HG03280 (cell line): Measurements from ENCODE around the gene ZEB1.
"Not testable (repeated sequence)": the region's sequence is repeated elsewhere in the genome, so short reads cannot be mapped to it uniquely, and the experiment has no call there.

Experiments
- ATAC-seq: cut with Tn5 transposase; IDR thresholded peaks from one replicate; pipeline ENCODE4 v1.9.1; 2021; ENCODE audit warnings: mild to moderate bottlenecking, moderate library complexity; ENCODE audit not compliant: unreplicated experiment

The ZEB1 gene

DNA sequence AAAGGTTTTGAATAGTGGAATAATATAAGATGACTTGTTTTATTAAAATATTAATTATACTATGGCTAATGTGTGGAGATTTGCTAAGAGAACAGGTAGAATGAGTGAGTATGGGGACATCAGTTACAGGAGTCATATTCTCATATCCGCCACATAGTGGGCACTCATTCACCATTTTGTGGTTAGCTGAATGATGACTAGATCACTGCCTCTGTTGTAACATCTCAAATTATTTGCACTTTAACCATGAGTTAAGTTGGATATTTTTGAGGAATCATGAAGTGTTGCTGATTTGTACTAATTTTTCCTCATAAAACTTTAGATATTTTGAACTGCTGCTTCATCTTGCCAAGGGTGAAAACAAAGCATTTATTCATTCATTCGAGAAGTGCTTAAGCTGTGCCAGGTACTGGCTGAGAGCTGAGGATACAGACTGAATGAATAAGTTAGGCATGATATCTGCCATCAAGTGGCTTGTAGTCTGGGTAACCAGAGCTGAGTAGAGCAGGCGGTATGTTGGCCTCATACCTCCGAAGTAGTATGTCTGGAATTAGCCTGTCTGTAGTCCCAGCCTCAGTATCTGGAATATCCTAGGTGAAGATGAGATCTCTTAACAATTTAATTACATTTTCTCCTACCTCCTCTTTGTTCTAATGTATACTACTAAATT, 100.5 kb downstream of the ZEB1 start:
- no peak for ATAC-seq

DNA sequence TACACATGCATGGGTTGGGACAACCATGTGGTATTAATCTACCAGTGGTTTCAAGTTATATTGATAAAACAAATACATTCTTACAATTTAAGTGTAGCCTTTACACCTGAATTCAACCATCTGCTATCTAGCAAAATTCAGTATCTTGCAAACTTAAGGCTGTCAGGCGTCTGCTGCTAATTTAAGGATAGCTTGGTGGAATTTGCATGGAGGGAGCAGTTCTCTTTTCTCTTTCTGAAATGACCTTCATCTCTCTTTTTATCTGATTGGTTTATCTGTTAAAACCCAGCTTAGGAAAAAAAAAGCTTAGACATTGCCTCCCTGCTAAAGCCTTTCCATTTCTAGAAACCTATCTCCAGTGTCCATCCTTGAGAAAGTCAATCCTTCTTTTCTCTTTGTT, 102.3 kb downstream of the ZEB1 start:
- no peak for ATAC-seq

DNA sequence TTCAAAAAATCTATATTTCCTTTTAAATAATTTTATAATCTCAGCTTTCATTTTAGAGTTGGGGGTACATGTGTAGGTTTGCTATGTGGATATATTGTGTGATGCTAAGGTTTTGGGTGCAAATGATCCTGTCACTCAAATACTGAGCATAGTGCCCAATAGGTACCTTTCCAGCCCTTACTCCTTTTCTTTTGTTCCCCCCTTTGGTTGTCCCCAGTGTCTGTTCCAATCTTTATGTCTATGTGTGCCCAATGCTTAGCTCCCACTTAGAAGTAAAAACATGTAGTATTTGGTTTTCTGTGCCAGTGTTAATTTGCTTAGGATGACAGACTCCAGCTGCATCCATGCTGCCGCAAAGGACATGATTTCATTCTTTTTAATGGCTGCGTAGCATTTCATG, 103.6 kb downstream of the ZEB1 start:
- no peak for ATAC-seq

DNA sequence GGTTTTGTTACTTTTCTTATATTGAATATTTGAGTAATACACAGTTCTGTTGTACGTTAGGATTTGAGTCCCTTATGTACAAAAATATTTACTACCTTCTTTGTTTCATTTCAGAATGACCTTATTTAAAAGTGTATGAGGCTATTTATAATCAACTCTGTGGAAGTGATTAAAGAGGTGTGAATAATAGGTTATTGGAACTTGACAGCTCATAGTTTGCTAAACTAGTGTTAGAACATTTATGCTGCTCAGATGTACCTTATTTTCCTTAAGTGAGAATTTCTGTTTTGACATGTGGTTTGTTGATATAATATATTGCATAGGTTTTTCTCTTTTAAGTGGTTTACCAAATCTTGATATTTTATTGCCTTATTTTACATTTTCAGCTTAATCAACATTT, 105.5 kb downstream of the ZEB1 start:
- no peak for ATAC-seq

DNA sequence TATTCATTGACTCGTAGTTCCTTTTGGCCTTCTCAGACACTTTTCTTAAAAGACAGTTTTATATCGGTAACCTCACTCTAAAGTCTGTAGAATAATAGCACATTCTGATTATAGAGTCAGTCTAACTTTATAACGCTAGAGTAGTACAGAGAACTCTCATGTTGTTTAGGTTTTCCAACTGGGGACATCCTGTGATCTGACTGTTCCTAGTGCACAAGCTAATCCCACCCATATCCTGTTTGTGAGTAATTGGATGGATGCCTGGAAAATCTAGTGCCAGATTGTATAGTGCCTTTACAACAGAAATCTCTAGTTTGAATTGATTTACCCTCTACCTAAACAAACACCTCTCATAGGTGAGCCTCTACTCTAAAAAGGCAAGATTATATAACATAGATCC, 107.4 kb downstream of the ZEB1 start:
- ATAC-seq, result no peak

DNA sequence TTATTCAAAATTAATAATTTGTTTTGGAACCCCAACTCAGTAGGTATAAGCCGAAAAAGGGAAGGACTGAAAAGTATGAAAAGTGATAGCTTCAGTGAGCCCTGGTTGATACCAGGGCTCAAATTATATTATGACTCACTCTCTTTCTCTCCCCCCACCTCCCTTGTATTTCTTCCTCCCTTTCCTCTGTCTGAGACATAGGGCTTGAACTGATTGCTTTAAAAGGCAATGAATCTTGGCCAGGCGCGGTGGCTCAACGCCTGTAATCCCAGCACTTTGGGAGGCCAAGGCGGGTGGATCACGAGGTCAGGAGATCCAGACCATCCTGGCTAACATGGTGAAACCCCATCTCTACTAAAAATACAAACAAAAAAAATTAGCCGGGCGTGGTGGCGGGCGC, 108.3 kb downstream of the ZEB1 start:
- not testable (repeated sequence) for ATAC-seq

DNA sequence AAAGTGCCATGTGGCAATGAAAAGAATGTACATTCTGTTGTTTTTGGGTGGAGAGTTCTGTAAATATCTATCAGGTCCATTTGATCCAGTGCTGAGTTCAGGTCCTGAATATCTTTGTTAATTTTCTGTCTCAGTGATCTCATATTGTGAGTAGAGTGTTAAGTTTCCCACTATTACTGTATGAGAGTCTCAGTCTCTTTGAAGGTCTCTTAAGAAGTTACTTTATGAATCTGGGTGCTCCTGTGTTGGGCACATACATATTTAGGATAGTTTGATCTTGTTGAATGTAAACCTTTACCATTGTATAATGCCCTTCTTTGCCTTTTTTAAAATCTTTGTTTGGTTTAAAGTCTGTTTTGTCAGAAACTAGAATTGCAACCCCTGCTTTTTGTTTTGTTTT, 109.5 kb downstream of the ZEB1 start:
- ATAC-seq, result not testable (repeated sequence)

DNA sequence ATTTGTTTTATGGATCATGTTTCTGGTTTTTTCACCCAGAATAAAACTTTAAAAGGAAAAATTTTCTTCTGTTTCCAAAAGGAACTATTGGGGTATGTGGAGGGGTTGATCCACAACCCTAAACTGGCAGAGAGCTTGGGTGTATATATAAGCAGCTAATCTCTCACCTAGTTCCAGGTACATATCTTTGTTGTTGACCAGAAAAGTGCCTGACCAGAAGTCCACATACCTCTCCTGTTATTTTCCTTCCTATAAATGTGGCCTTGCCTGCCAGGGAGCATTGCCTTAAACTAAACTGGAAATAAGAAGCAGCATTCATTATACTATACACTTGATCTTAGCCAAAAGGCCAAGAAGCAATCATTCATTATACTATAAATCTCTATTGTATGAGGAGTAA, 112.0 kb downstream of the ZEB1 start:
- no peak for ATAC-seq

DNA sequence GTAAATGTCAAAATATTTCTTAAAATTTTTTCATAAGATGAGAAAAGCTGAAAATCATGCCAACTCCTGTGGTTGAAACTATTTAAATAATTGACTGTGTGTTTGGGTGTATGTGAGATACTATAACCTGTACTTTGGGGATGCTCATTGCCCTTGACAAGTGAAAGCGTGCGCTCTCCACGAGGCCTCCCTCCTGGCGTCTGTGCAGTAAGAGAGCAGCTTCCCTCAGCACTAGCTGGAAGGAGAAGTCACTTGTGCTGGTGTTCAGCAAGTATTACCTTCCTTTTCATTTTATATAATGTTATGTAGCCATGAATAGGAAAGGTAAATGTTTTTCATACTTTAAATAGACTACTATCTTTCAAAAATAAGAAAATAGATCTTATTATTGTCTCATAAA, 118.9 kb downstream of the ZEB1 start:
- ATAC-seq, result no peak

DNA sequence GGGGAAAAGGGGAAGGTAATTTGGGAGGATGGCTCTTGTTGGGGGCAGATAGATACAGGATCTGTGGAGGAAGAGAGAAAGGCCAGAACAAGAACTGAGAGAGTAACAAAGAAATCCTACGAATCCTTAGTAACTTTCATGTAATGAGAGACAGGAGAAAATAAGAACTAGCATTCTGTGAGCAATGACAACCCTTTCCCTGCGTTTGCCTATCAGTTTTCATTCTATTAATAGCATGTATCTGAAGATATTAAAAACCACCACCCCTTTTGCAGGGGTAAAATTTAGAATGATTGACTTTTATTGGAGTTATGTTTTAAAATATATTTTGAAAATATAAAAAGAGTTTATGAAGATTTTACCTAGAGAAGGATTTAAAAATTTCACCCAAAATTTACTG, 132.8 kb downstream of the ZEB1 start:
- ATAC-seq, result no peak

DNA sequence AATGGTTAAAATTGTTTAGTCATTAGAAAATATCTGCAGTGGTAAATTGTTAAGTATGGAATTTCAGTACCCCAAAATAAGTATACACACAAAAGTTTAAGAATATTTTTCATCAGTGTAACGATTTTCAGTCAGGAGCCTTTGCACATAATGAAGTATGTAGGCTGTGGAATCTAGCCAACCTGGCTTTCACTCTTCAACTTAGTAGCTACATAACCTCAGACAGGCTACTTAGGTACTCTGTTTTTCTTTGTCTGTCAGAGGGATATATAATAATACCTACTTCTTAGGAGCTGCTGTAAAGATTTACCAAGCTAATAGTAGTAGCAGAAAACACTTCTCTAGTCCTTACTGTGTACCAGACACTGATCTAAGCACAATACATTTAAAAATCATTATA, 137.5 kb downstream of the ZEB1 start:
- no peak for ATAC-seq

DNA sequence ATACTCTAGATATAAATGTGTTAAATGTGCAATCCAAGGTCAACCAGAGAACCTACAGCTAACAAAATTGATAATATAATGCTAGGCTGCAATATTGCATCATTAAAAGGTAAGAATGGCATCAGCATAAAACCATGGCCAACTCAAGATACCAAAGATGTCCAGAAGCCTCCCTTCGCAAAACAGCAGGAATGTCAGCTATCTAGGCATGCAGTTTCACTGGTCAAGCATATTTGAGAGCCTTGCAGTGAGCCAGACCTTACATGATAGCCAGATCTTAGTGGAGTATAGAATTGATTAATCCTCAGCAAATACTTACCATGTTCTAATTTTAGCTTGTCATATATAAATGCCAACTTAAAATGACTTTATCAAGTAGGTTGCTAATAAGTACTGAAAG, 138.8 kb downstream of the ZEB1 start:
- no peak for ATAC-seq

DNA sequence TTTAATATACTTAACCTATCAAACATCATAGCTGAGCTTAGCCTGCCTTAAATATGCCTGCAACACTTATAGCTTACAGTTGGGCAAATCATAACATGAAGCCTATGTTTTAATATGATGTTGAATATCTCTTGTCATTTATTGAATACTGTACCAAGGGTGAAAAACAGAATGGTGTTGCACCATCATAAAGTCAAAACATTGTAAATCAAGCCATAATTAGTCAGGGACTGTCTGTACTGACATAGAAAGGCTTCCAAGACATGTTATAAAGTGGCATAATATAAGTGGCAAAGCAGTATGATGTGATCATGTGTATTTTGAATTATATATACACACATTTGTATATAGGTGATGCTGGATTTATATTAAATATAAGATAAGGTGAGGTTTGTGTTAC, 140.0 kb downstream of the ZEB1 start:
- no peak for ATAC-seq

DNA sequence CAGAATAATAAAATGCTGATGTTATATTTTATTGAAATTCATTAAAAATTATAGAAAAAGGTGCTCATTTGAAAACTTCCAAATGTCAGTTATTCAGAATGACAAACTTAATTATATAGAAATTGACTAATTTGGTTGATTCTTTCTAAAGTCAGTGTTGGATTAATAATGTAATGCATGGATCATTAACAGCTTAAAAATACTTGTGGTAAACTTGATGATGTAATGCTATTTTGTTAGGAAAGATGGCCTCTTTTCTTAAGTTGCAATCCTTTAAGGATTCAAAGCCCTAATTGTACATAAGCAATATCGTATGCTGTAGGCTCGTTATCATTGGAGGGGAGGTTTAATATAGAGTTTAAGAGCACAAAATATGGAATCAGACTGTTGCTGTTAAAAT, 141.2 kb downstream of the ZEB1 start:
- no peak for ATAC-seq

DNA sequence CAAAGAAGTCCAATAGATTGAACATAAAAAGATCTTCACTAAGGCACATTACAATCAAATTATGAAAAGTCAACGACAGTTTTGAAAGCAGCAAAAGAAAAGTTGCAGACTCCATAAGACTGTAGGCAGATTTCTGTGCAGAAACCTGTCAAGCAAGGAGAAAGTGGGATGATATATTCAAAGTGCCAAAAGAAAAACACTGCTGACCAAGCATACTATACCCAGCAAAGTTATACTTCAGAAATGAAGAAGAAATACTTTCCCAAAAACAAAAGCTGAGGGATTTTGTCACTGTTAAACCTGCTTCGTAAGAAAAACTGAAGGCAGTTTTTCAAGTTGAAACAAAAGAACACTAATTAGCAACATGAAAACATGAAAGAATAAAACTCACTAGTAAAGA, 145.5 kb downstream of the ZEB1 start:
- ATAC-seq, result no peak

DNA sequence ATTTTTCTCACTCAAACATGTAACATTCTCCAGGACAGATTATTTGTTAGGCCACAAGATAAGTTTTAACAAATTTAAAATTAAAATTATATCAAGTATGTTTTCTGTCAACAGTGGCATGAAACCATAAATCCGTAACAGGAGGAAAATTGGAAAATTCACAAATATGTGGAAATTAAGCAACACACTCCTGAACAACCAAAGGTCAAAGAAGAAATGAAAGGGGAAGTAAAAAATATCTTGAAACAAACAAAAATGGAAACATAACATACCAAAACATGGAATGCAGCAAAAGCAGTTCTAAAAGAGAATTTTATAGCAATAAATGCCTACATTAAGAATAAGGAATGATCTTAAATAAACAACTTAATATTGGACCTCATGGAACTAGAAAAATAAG, 147.3 kb downstream of the ZEB1 start:
- ATAC-seq, result no peak

DNA sequence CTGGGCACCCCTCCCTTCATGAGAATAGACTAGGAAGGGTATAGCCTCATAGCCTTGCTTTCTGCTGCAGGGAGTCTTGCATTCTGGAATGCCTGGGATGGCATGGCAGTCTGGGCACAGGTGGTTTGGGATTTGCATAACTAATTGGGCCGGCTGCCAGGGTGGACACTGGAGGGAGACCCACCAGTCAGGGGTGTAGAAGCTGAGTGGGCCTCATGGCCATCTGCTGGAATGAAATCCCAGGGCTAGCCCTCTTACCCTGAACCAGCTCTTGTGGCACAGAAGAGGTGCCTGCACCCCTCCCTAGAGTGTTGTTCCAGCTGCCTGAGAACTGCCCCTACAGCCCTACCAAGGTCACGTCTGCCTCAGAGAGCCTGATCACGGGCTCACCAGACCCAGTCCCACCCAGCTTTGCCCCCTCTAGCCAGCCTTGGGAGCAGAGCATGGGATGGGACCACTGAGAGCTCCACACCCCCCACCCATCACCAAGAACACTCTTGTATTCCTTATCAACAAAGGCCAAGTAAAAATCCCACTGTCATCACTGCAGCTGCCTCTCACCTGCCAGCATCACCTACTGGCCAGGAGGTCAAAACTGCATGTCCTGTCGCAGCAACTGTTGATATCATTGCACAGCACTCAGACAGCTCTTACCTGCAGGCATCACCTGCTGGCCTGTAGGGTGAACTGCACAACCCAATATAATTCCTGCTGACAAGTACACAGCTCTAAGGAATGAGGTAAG, 148.9 kb downstream of the ZEB1 start:
- ATAC-seq, result no peak

DNA sequence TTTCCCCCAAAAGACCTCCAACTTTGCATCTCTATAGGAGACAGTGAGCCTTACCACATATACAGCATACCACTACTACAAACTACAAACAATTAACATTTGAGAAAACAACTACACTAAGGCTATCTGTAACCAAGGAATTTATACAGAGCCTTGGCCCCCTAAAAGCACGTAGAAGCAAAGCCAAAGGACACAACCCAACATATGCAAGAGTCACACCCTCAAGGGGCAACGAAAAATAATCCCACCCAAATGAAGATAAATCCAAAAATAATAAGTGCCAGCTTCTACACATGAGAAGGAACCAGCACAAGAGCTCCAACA, 149.5 kb downstream of the ZEB1 start:
- ATAC-seq, result no peak

DNA sequence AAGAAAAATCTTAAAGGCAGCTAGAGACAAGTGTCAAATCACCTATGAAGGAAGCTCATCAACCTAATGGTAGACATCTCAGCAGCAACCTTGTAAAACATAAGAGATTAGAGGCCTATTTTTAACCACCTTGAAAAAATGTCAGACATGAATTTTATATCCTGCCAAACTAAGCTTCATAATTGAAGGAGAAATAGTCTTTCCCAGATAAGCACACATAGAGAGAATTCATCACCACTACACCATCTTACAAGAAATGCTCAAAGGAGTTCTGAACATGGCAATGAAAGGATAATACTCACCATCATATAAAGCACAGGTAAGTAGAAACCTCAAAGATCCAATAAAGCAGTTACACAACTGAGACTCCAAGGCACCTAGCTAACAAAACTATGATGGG, 156.5 kb downstream of the ZEB1 start:
- no peak for ATAC-seq

DNA sequence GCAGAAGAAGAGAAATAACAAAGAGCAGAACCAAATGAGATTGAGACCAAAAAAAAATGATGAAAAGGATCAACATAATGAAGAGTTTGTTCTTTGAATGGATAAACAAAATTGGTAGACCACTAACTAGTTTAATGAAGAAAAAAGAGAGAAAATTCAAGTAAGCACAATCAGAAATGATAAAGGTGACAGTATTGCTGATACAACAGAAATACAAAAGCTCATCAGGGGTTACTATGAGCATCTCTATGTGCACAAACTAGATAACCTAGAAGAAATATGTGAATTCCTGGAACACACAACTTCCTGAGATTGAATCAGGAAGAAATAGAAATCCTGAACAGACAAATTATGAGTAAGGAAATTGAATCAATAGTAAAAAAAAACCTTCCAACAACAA, 157.1 kb downstream of the ZEB1 start:
- no peak for ATAC-seq

DNA sequence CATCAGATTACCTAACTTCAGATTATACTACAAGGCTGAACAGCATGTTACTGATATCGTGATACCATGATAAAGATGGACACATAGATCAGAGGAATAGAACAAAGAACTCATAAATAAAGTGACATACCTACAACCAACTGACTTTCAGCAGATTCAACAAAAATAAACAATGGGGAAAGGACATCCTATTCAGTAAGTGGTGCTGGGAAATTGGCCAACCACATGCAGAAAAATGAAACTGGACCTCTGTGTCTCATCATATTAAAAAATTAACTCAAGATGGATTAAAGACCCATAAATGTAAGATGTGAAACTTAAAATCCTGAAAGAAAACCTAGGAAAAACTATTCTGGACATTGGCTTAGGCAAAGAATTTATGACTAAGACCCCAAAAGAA, 158.6 kb downstream of the ZEB1 start:
- ATAC-seq, result no peak

DNA sequence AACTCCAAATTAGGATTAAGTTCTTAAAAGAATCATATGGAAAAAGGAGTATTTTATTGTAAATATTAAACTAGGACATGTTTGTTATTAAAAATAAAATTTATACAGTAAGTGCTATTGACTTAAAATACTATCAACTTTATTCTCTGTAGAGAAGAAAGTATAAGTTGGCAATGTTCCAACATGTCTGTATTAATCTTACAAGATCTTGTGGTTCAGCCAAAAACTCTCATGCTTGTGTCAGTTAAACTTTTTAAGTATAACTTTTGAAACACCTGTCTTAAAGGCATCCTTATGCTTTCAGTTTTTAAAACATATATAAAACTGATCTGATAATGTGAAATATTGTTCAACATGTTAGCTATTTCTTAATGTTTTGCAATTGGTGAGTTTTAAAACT, 160.7 kb downstream of the ZEB1 start:
- ATAC-seq, result no peak

DNA sequence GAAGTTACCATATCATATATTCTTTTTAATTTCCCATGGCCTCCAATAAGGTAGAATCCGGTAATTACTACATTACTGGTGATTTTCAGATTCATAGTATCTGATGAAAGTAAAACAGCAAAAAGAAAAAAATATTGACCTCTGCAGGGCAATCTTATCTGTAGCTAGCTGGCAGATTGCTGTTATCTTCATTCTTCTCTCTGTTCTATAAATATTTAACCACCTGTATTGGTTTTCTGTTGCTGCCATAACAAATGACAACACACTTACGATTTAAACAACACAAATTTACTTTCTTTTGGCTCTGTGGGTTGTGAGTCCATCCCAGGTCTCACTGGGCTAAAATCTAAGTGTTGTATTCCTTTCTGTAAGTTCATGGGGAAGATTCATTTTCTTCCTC, 164.5 kb downstream of the ZEB1 start:
- no peak for ATAC-seq
